H1 (cell line): Measurements from ENCODE around the gene SMURF2. TPM values are rescaled to one million over a fixed set of nuclear protein-coding genes. Genes with fewer than 3 reads are reported as not detected.

Experiments used
- CTCF ChIA-PET: fragments of 300-600 bp; sonication (Branson Sonifier 250); formaldehyde crosslinking; loops from one replicate; lab custom pipeline; 2021; ENCODE audit not compliant: partially characterized antibody; lab: Charles Lee
- POLR2A ChIA-PET: fragments of 300-600 bp; sonication (Branson Sonifier 250); formaldehyde crosslinking; loops from one replicate; lab custom pipeline; 2021; ENCODE audit warnings: inconsistent platforms; ENCODE audit not compliant: partially characterized antibody; lab: Charles Lee
- DNase-seq, 2 experiments: peaks; one replicate each; pipeline versions ENCODE4 v3.0.0 to v3.0.0-alpha.2; 2010 to 2022; ENCODE audit warnings: low spot score in 2 of 2, low read depth in 1 of 2, mixed read lengths in 1 of 2
- FAIRE-seq: peaks from 2 replicates; lab custom pipeline; 2011; peaks lifted over from hg19 to GRCh38; lab: Jason Lieb, UNC
- H2AFZ ChIP-seq: 2 replicates; pipeline ENCODE4 v1.8.1; 2012; ENCODE audit warnings: low read length, inconsistent platforms
- H2AK5ac ChIP-seq: 2 replicates; pipeline ENCODE4 v1.6.1; 2013; ENCODE audit warnings: low read depth, low read length
- H2BK120ac ChIP-seq: replicated peaks from 2 replicates; pipeline ENCODE3; 2013; ENCODE audit warnings: low read depth, low read length, inconsistent platforms
- H2BK12ac ChIP-seq: 2 replicates; pipeline ENCODE4 v1.6.1; 2013; ENCODE audit warnings: low read depth, low read length
- H2BK15ac ChIP-seq: 2 replicates; pipeline ENCODE4 v1.6.1; 2013; ENCODE audit warnings: low read length
- H2BK20ac ChIP-seq: 2 replicates; pipeline ENCODE4 v1.6.1; 2013; ENCODE audit warnings: low read length
- H2BK5ac ChIP-seq: 2 replicates; pipeline ENCODE4 v1.6.1; 2013; ENCODE audit warnings: low read depth, low read length
- H3K14ac ChIP-seq: 2 replicates; pipeline ENCODE4 v1.6.1; 2013; ENCODE audit warnings: inconsistent platforms; ENCODE audit not compliant: insufficient read length
- H3K18ac ChIP-seq: 2 replicates; pipeline ENCODE4 v1.6.1; 2013; ENCODE audit warnings: low read length; ENCODE audit errors: extremely low read depth
- H3K23ac ChIP-seq: 2 replicates; pipeline ENCODE4 v1.6.1; 2013; ENCODE audit warnings: inconsistent platforms; ENCODE audit not compliant: insufficient read length
- H3K23me2 ChIP-seq: 2 replicates; pipeline ENCODE4 v1.6.1; 2013; ENCODE audit warnings: low read depth, low read length
- H3K27ac ChIP-seq: 2 replicates; pipeline ENCODE4 v1.6.1; 2011; ENCODE audit warnings: low read depth, low read length, inconsistent platforms
- H3K27me3 ChIP-seq, 4 experiments: replicated peaks in 1 of 4; 1 replicate in 1 of 4; 2 replicates in 3 of 4; pipeline versions ENCODE4 v1.6.1 to v1.8.1; 2011 to 2013; ENCODE audit warnings: low read length in 3 of 4, mild to moderate bottlenecking in 3 of 4, inconsistent platforms in 2 of 4, mixed read lengths in 2 of 4, moderate library complexity in 1 of 4; ENCODE audit not compliant: control insufficient read depth in 3 of 4, insufficient read depth in 3 of 4; ENCODE audit errors: extremely low read depth in 1 of 4
- H3K36me3 ChIP-seq, 4 experiments: 2 replicates each; pipeline versions ENCODE4 v1.6.1 to v1.8.1; 2011 to 2013; ENCODE audit warnings: mild to moderate bottlenecking in 4 of 4, low read length in 3 of 4, moderate library complexity in 2 of 4, control low read depth in 1 of 4, inconsistent platforms in 1 of 4; ENCODE audit not compliant: insufficient read depth in 4 of 4, control insufficient read depth in 2 of 4
- H3K4ac ChIP-seq: replicated peaks from 2 replicates; pipeline ENCODE3; 2013; ENCODE audit warnings: low read length, low read depth, mixed read lengths, inconsistent platforms; ENCODE audit not compliant: insufficient read length
- H3K4me1 ChIP-seq, 4 experiments: replicated peaks in 1 of 4; 1 replicate in 1 of 4; 2 replicates in 3 of 4; pipeline versions ENCODE4 v1.6.1 to v1.8.1; 2011 to 2013; ENCODE audit warnings: low read length in 3 of 4, inconsistent platforms in 2 of 4, mixed read lengths in 1 of 4; ENCODE audit not compliant: insufficient read depth in 4 of 4, control insufficient read depth in 3 of 4
- H3K4me2 ChIP-seq, 2 experiments: 2 replicates each; pipeline versions ENCODE4 v1.6.1 to v1.8.1; 2011 to 2013; ENCODE audit warnings: low read depth in 2 of 2, low read length in 2 of 2, control low read depth in 1 of 2, inconsistent platforms in 1 of 2, mild to moderate bottlenecking in 1 of 2; ENCODE audit not compliant: insufficient read depth in 1 of 2
- H3K4me3 ChIP-seq, 4 experiments: fragments of 200-600, 300-600 bp in 1 of 4; sonication (generic), shearing (Covaris generic), sonication (Bioruptor Twin) in 1 of 4; 2 replicates each; pipeline versions ENCODE4 v1.5.1 to v1.8.1; 2011 to 2016; ENCODE audit warnings: low read length in 4 of 4, low read depth in 3 of 4, control low read depth in 2 of 4, inconsistent platforms in 2 of 4, mild to moderate bottlenecking in 2 of 4, mixed read lengths in 1 of 4, moderate library complexity in 1 of 4; ENCODE audit not compliant: insufficient read depth in 2 of 4; ENCODE audit errors: extremely low read depth in 1 of 4
- H3K56ac ChIP-seq: replicated peaks from 2 replicates; pipeline ENCODE3; 2013; ENCODE audit warnings: low read depth, mild to moderate bottlenecking, mixed read lengths, low read length, inconsistent platforms; ENCODE audit not compliant: insufficient read length
- H3K79me1 ChIP-seq: 2 replicates; pipeline ENCODE4 v1.6.1; 2013; ENCODE audit warnings: low read depth, low read length, control low read depth
- H3K79me2 ChIP-seq, 2 experiments: 2 replicates each; pipeline versions ENCODE4 v1.6.1 to v1.8.1; 2012 to 2013; ENCODE audit warnings: low read length in 2 of 2, mild to moderate bottlenecking in 2 of 2, inconsistent platforms in 1 of 2; ENCODE audit not compliant: insufficient read depth in 2 of 2, control insufficient read depth in 1 of 2
- H3K9ac ChIP-seq, 4 experiments: replicated peaks in 1 of 4; 1 replicate in 1 of 4; 2 replicates in 3 of 4; pipeline versions ENCODE4 v1.6.1 to v1.8.1; 2011 to 2013; ENCODE audit warnings: low read depth in 3 of 4, low read length in 3 of 4, control low read depth in 2 of 4, mild to moderate bottlenecking in 2 of 4, moderate library complexity in 2 of 4, inconsistent platforms in 1 of 4; ENCODE audit errors: extremely low read depth in 1 of 4
- H3K9me3 ChIP-seq, 2 experiments: 2 replicates each; pipeline versions ENCODE4 v1.6.1 to v1.8.1; 2012 to 2013; ENCODE audit warnings: mild to moderate bottlenecking in 2 of 2, moderate library complexity in 2 of 2, control low read depth in 1 of 2, inconsistent platforms in 1 of 2, low read depth in 1 of 2, low read length in 1 of 2, mixed read lengths in 1 of 2; ENCODE audit not compliant: insufficient read depth in 2 of 2
- H4K20me1 ChIP-seq, 2 experiments: replicated peaks in 1 of 2; 2 replicates each; pipeline versions ENCODE3 to v1.8.1; 2011 to 2013; ENCODE audit warnings: inconsistent platforms in 2 of 2, low read length in 2 of 2, mild to moderate bottlenecking in 1 of 2; ENCODE audit not compliant: insufficient read depth in 2 of 2, control insufficient read depth in 1 of 2
- H4K5ac ChIP-seq: 2 replicates; pipeline ENCODE4 v1.6.1; 2013; ENCODE audit warnings: low read length, low read depth, mixed read lengths, inconsistent platforms; ENCODE audit not compliant: insufficient read length
- H4K8ac ChIP-seq: 2 replicates; pipeline ENCODE4 v1.8.0; 2013; ENCODE audit warnings: mild to moderate bottlenecking, moderate library complexity, low read length, inconsistent platforms; ENCODE audit not compliant: insufficient read depth; ENCODE audit errors: extremely low read depth
- H4K91ac ChIP-seq: replicated peaks from 2 replicates; pipeline ENCODE3; 2013; ENCODE audit warnings: low read length, mixed read lengths, inconsistent platforms; ENCODE audit not compliant: insufficient read length
- BACH1 ChIP-seq: IDR thresholded peaks from 2 replicates; pipeline ENCODE4 v1.6.1; 2012; ENCODE audit warnings: low read length, improper control_type of control experiment
- JUN ChIP-seq: IDR thresholded peaks from 2 replicates; pipeline ENCODE4 v1.6.1; 2011; ENCODE audit warnings: low read depth, mild to moderate bottlenecking, improper control_type of control experiment, low read length
- KDM1A ChIP-seq: fragments of 200-600, 300-600 bp; sonication (generic); IDR thresholded peaks from 2 replicates; pipeline ENCODE4 v1.7.1; 2016; ENCODE audit warnings: mild to moderate bottlenecking, low read length, borderline replicate concordance
- MAX ChIP-seq: IDR thresholded peaks from 2 replicates; pipeline ENCODE4 v1.6.1; 2012; ENCODE audit warnings: inconsistent platforms
- NANOG ChIP-seq: IDR thresholded peaks from 2 replicates; pipeline ENCODE4 v1.6.1; 2011; ENCODE audit warnings: low read length, low read depth, mild to moderate bottlenecking, inconsistent platforms; ENCODE audit not compliant: insufficient read depth, poor library complexity, severe bottlenecking
- POLR2A ChIP-seq, 2 experiments: IDR thresholded peaks; 1 replicate in 1 of 2; 2 replicates in 1 of 2; pipeline ENCODE4 v1.6.1; 2011; ENCODE audit warnings: low read depth in 2 of 2, low read length in 2 of 2, mild to moderate bottlenecking in 2 of 2; ENCODE audit errors: control extremely low read depth in 1 of 2
- POLR2AphosphoS5 ChIP-seq: IDR thresholded peaks from 2 replicates; pipeline ENCODE4 v1.6.1; 2011; ENCODE audit warnings: low read depth, low read length
- SAP30 ChIP-seq: fragments of 300-600 bp; sonication (generic); IDR thresholded peaks from 2 replicates; pipeline ENCODE4 v1.7.1; 2012; ENCODE audit warnings: low read length, moderate library complexity, mild to moderate bottlenecking, inconsistent platforms; ENCODE audit not compliant: insufficient read depth, insufficient replicate concordance
- SIN3A ChIP-seq, 2 experiments: IDR thresholded peaks in 1 of 2; conservative IDR thresholded peaks in 1 of 2; 2 replicates each; pipeline ENCODE4 v1.6.1; 2011 to 2012; ENCODE audit warnings: low read length in 2 of 2, improper control_type of control experiment in 1 of 2, low read depth in 1 of 2, mild to moderate bottlenecking in 1 of 2
- TAF1 ChIP-seq: IDR thresholded peaks from 2 replicates; pipeline ENCODE4 v1.6.1; 2011; ENCODE audit warnings: mild to moderate bottlenecking, low read depth, low read length
- TAF7 ChIP-seq: optimal IDR thresholded peaks from 2 replicates; pipeline ENCODE3; 2011; ENCODE audit warnings: low read depth, mild to moderate bottlenecking, inconsistent platforms, low read length, moderate library complexity, borderline replicate concordance
- TCF12 ChIP-seq: IDR thresholded peaks from 2 replicates; pipeline ENCODE4 v1.6.1; 2011; ENCODE audit warnings: low read depth, mild to moderate bottlenecking, low read length
- WGBS, 2 experiments: shearing (Covaris generic) in 1 of 2; methylation state at CpG; one replicate each; pipeline versions ENCODE4 v1.1.6 to v1.1.7; 2013 to 2015; ENCODE audit warnings: low lambda C conversion rate in 2 of 2, mixed read lengths in 2 of 2, inconsistent platforms in 1 of 2, low coverage in 1 of 2, missing lambda C conversion rate in 1 of 2; ENCODE audit not compliant: insufficient replicate concordance in 2 of 2, insufficient coverage in 1 of 2, insufficient read length in 1 of 2; ENCODE audit errors: extremely low coverage in 1 of 2, missing lambda C conversion rate in 1 of 2; 5-methylcytosine and 5-hydroxymethylcytosine counted together
- polyA plus RNA-seq, 7 experiments: library from polyadenylated mRNA; depleted of rRNA in 3 of 7; stranded (reverse) in 5 of 7; unstranded in 2 of 7; fragments of >200 nt in 5 of 7; fragments of 200-250 nt in 2 of 7; gene quantifications; 1 replicate in 5 of 7; 2 replicates in 1 of 7; 4 replicates in 1 of 7; pipeline versions ENCODE4 v1.2.1 to v1.2.3, GENCODE V29; 2011 to 2013; ENCODE audit warnings: missing spikeins in 2 of 7, mixed read lengths in 2 of 7
- total RNA-seq: library from RNA; stranded (reverse); fragmentation: NEBNext Ultra II Directional; extraction: Animal tissue kit (Norgen Biotek cat#: 25700); gene quantifications from 2 replicates; pipeline ENCODE4 v1.2.1, GENCODE V29; 2021

The SMURF2 gene
- total and polyA plus RNA-seq, 2 of the 8 experiments (the other 6 are each of a cell fraction or from before 2014, with no cell fraction given) = 7.2 to 29.2 TPM

GRCh38 chr17:64496348-64496785, 165.7 kb downstream of the SMURF2 start:
- no peak overlapping the region for H2AK5ac ChIP-seq
- H3K9ac ChIP-seq = peak overlapping the region in 3 of 4 experiments; percentile 46 to 76 (median 52); a peak in 6 of 7 replicates
- no peak overlapping the region for H4K5ac ChIP-seq
- H3K14ac ChIP-seq = no peak overlapping the region
- FAIRE-seq = no peak
- H2BK15ac ChIP-seq = no peak overlapping the region
- peaks cover 6% of the 10 kb centered on the region for H3K79me1 ChIP-seq
- POLR2A ChIA-PET = interaction anchor here (1.0 to 11.8 kb wide), 17 partner anchors 8 to 351 kb away, joined by 3 to 320 read pairs (median 6); partner anchors contain the start of genes CEP95, DDX5 and SMURF2
- CTCF ChIA-PET = interaction anchor here (1.1 to 4.6 kb wide), 5 partner anchors 10 to 186 kb away, joined by 3 to 29 read pairs (median 6); partner anchors contain the start of genes CEP95 and DDX5
- no peak overlapping the region for H4K8ac ChIP-seq
- peak overlapping the region; percentile 67 to 92 (median 80) for H3K4me3 ChIP-seq
- peaks cover 0 to 7% (median 3%) of the 10 kb centered on the region in 4 experiments; a peak in 5 of 7 replicates for H3K4me1 ChIP-seq
- peak overlapping the region; percentile 83 to 92 for H3K4me2 ChIP-seq
- no peak overlapping the region for H3K56ac ChIP-seq
- H3K23ac ChIP-seq = no peak overlapping the region
- H3K23me2 ChIP-seq = peaks cover 6% of the 10 kb centered on the region
- H4K20me1 ChIP-seq = peaks cover 7 to 9% of the 10 kb centered on the region in 2 experiments
- H3K9me3 ChIP-seq = peaks cover 0 to 2% of the 10 kb centered on the region in 2 experiments; a peak in 1 of 4 replicates
- no peak overlapping the region for H3K18ac ChIP-seq
- H2BK120ac ChIP-seq = no peak overlapping the region
- H4K91ac ChIP-seq = no peak overlapping the region
- DNase-seq = no peak
- H2BK12ac ChIP-seq = no peak overlapping the region
- WGBS, 2 experiments = 8% methylated on average over 20 of the region's 20 CpGs; no CpG with 5 or more reads in 1 of the 2 experiments
- H2AFZ ChIP-seq = peak overlapping the region; percentile 87
- H3K36me3 ChIP-seq = peaks cover 21 to 58% (median 37%) of the 10 kb centered on the region in 4 experiments
- H3K27ac ChIP-seq = 0 out of 2 replicates have a peak overlapping the region, but pooled peaks have one; percentile 47
- peak overlapping the region; percentile 72; the same call in 1 of the 2 replicates for H2BK5ac ChIP-seq
- TF ChIP-seq POLR2A (IDR thresholded peaks at IDR 0.05; ENCODE audit: control extremely low read depth in 1 of 2, low read depth in 2 of 2, low read length in 2 of 2) = peak in 1 of 2 experiments; percentile 11; a peak in 1 of 3 replicates
- TF ChIP-seq TAF7 = no peak
- TF ChIP-seq MAX = no peak
- TF ChIP-seq KDM1A = no peak
- TF ChIP-seq SIN3A (conservative IDR thresholded peaks at IDR 0.05 in 1 of 2, IDR thresholded peaks at IDR 0.05 in 1 of 2; ENCODE audit: low read depth in 1 of 2, low read length in 2 of 2) = peak in 1 of 2 experiments; percentile 66; a peak in 2 of 4 replicates
- TF ChIP-seq JUN = no peak
- no peak for TF ChIP-seq BACH1
- no peak for TF ChIP-seq NANOG
- no peak for TF ChIP-seq POLR2AphosphoS5
- no peak for TF ChIP-seq TAF1
- TF ChIP-seq TCF12 = no peak
- TF ChIP-seq SAP30 = no peak
- TF ChIP-seq, all 59 proteins: peak for 2
- no peaks in the 10 kb centered on the region for H3K27me3 ChIP-seq
- no peak overlapping the region for H2BK20ac ChIP-seq
- no peak overlapping the region for H3K4ac ChIP-seq
- peaks cover 10 to 48% of the 10 kb centered on the region in 2 experiments for H3K79me2 ChIP-seq
